Gastrocnemius medialis (tissue), 4 donors: ENCODE results near the gene ISG20L2. TPM values are rescaled to one million over a fixed set of nuclear protein-coding genes. Genes with fewer than 3 reads are reported as not detected.

ENCODE experiments used
- ATAC-seq, 2 donors: fragments of 150-250 bp; one replicate each; pipeline ENCODE4 v1.9.1; 2016
- DNase-seq, 2 donors: peaks; one replicate each; pipeline ENCODE4 v3.0.0-alpha.2; 2019
- H3K27ac ChIP-seq, 4 donors: fragments of 200-600 bp; sonication (generic); 1 replicate in 1 of 4; 2 replicates in 3 of 4; pipeline ENCODE4 v1.5.1; 2016 to 2018; ENCODE audit warnings: mild to moderate bottlenecking in 2 of 4, moderate library complexity in 1 of 4
- H3K27me3 ChIP-seq, 3 donors: fragments of 200-600 bp; sonication (generic) in 2 of 3; 1 replicate in 1 of 3; 2 replicates in 2 of 3; pipeline versions ENCODE4 v1.5.1 to v1.6.0; 2016 to 2019; ENCODE audit warnings: mild to moderate bottlenecking in 1 of 3, moderate library complexity in 1 of 3
- H3K36me3 ChIP-seq, 2 donors: fragments of 200-600 bp; sonication (generic) in 1 of 2; one replicate each; pipeline ENCODE4 v1.5.1; 2017 to 2018
- H3K4me1 ChIP-seq, 2 donors: fragments of 200-600 bp; sonication (generic) in 1 of 2; one replicate each; pipeline ENCODE4 v1.5.1; 2016 to 2017; ENCODE audit warnings: mild to moderate bottlenecking in 2 of 2
- H3K4me3 ChIP-seq, 4 donors: fragments of 200-600 bp; sonication (generic) in 3 of 4; 1 replicate in 1 of 4; 2 replicates in 3 of 4; pipeline ENCODE4 v1.5.1; 2016 to 2019; ENCODE audit warnings: mild to moderate bottlenecking in 2 of 4
- H3K9me3 ChIP-seq, 3 donors: fragments of 200-600 bp; sonication (generic) in 2 of 3; 1 replicate in 1 of 3; 2 replicates in 2 of 3; pipeline ENCODE4 v1.5.1; 2016 to 2019
- CTCF ChIP-seq, 5 experiments: fragments of 450-650 bp in 3 of 5; fragments of 200-600 bp in 2 of 5; sonication (generic) in 2 of 5; IDR thresholded peaks in 4 of 5; conservative IDR thresholded peaks in 1 of 5; 1 replicate in 4 of 5; 2 replicates in 1 of 5; pipeline ENCODE4 v1.5.1; 2016 to 2019; ENCODE audit warnings: antibody characterized with exemption in 5 of 5, mild to moderate bottlenecking in 3 of 5, moderate library complexity in 3 of 5
- POLR2A ChIP-seq, 2 donors: fragments of 450-650 bp; IDR thresholded peaks; one replicate each; pipeline ENCODE4 v1.6.1; 2017; ENCODE audit warnings: antibody characterized with exemption in 2 of 2, mild to moderate bottlenecking in 2 of 2, moderate library complexity in 2 of 2
- in situ Hi-C, 4 donors: fragments of 200-750 bp; cut with MboI; loops; one replicate each; pipeline versions ENCODE4 v1.15.0 to v1.8.0; 2017; ENCODE audit warnings: low sequenced_read_pairs in 4 of 4
- intact Hi-C: fragments of 100-400 bp; cut with DNase I; formaldehyde crosslinking; loops from one replicate; pipeline ENCODE4 v1.15.1; 2023; ENCODE audit warnings: low total_unique reads
- total RNA-seq, 4 donors: library from RNA; depleted of rRNA; stranded (reverse); fragments of >200 nt; gene quantifications; one replicate each; pipeline versions ENCODE4 v1.1.0 to v1.2.3, GENCODE V29; 2016

ISG20L2 gene
- total RNA-seq, 4 donors from 2014 or later, result 9.5 to 16.4 (median 15.1) TPM

GRCh38 chr1:156690675-156691036 is 37.9 kb downstream of the ISG20L2 start:
- in situ Hi-C loops (loop anchor here in 2 of 4 donors (25.0 kb wide), 2 partner anchors 172 to 197 kb away; partner anchors contain the start of genes INSRR (in 1 of the 2), NTRK1 (in 1 of the 2) and PEAR1 (in 1 of the 2)), intact Hi-C loops (no loop called here)
- DNase-seq (no peak), ATAC-seq (no peak)
- H3K27me3 ChIP-seq, result peaks cover 0 to 2% (median 0%) of the 10 kb centered on the region in 3 donors
- peaks cover 9 to 13% of the 10 kb centered on the region in 2 donors for H3K4me1 ChIP-seq
- TF ChIP-seq CTCF (IDR thresholded peaks at IDR 0.05 in 4 of 5, conservative IDR thresholded peaks at IDR 0.05 in 1 of 5), result no peak
- TF ChIP-seq POLR2A (IDR thresholded peaks at IDR 0.05), result no peak
- H3K27ac ChIP-seq, result no peak overlapping the region
- H3K4me3 ChIP-seq, result no peak overlapping the region
- H3K9me3 ChIP-seq, result no peaks in the 10 kb centered on the region
- H3K36me3 ChIP-seq, result no peaks in the 10 kb centered on the region

- intact Hi-C loops, result loop anchor here (1.0 kb wide), 2 partner anchors 15 to 35 kb away; partner anchors contain the start of gene CRABP2
- ATAC-seq, result no peak
- Histone ChIP-seq H3K9me3 (no peaks in the 10 kb centered on the region), H3K27ac (peak overlapping the region in 2 of 4 donors; percentile 64), H3K4me1 (peaks cover 9 to 13% of the 10 kb centered on the region in 2 donors), H3K36me3 (no peaks in the 10 kb centered on the region), H3K27me3 (peaks cover 0 to 2% (median 0%) of the 10 kb centered on the region in 3 donors), H3K4me3 (peak overlapping the region in 3 of 4 donors; percentile 31 to 36 (median 32))
- in situ Hi-C loops, result loop anchor here in 2 of 4 donors (5.0 to 25.0 kb wide), 3 partner anchors 37 to 197 kb away; partner anchors contain the start of genes INSRR (in 1 of the 2), ISG20L2 (in 1 of the 2), METTL25B (in 1 of the 2) and NTRK1 (in 1 of the 2)
- TF ChIP-seq CTCF (IDR thresholded peaks at IDR 0.05 in 4 of 5, conservative IDR thresholded peaks at IDR 0.05 in 1 of 5), result no peak
- TF ChIP-seq POLR2A (IDR thresholded peaks at IDR 0.05), result no peak
- DNase-seq, result no peak
Measured at GRCh38 chr1:156689953-156690674, 38.5 kb downstream of the ISG20L2 start.

- Histone ChIP-seq H3K27ac (peak overlapping the region in 3 of 4 donors; percentile 29 to 64 (median 64)), H3K4me1 (peaks cover 9 to 13% of the 10 kb centered on the region in 2 donors), H3K27me3 (peaks cover 0 to 2% (median 0%) of the 10 kb centered on the region in 3 donors), H3K4me3 (peak overlapping the region; percentile 20 to 36 (median 32)), H3K9me3 (no peaks in the 10 kb centered on the region), H3K36me3 (no peaks in the 10 kb centered on the region)
- peak; percentile 83 to 88 for ATAC-seq
- TF ChIP-seq CTCF (IDR thresholded peaks at IDR 0.05 in 4 of 5, conservative IDR thresholded peaks at IDR 0.05 in 1 of 5) (peak; percentile 92 to 95 (median 93)), POLR2A (IDR thresholded peaks at IDR 0.05) (no peak)
- in situ Hi-C loops (loop anchor here in 2 of 4 donors (5.0 to 25.0 kb wide), 3 partner anchors 38 to 198 kb away; partner anchors contain the start of genes INSRR (in 1 of the 2), ISG20L2 (in 1 of the 2), METTL25B (in 1 of the 2) and NTRK1 (in 1 of the 2)), intact Hi-C loops (loop anchor here (1.0 kb wide), 2 partner anchors 16 to 36 kb away; partner anchors contain the start of gene CRABP2)
- peak; percentile 38 to 72 for DNase-seq
Measured at GRCh38 chr1:156689035-156689952, 39.3 kb downstream of the ISG20L2 start.

- intact Hi-C loops, result no loop called here
- H3K27me3 ChIP-seq, result no peaks in the 10 kb centered on the region
- H3K9me3 ChIP-seq, result no peaks in the 10 kb centered on the region
Measured at GRCh38 chr1:156684227-156684782, 44.3 kb downstream of the ISG20L2 start.

More at GRCh38 chr1:156684227-156684782, 44.3 kb downstream of the ISG20L2 start:
- in situ Hi-C loops, result loop anchor here in 2 of 4 donors (25.0 kb wide), 2 partner anchors 178 to 203 kb away; partner anchors contain the start of genes INSRR (in 1 of the 2), NTRK1 (in 1 of the 2) and PEAR1 (in 1 of the 2)
- Histone ChIP-seq H3K4me1 (peaks cover 2 to 7% of the 10 kb centered on the region in 2 donors), H3K4me3 (no peak overlapping the region), H3K36me3 (no peaks in the 10 kb centered on the region), H3K27ac (no peak overlapping the region)
- DNase-seq (no peak), ATAC-seq (no peak)
- TF ChIP-seq CTCF (IDR thresholded peaks at IDR 0.05 in 4 of 5, conservative IDR thresholded peaks at IDR 0.05 in 1 of 5), result no peak
- TF ChIP-seq POLR2A (IDR thresholded peaks at IDR 0.05), result no peak
